ENCODE results near the gene PGLYRP1. TPM values are rescaled to one million over a fixed set of nuclear protein-coding genes. Genes with fewer than 3 reads are reported as not detected.

The PGLYRP1 gene
- total RNA-seq, 5 donors from 2014 or later (not counting 1 experiment from before 2014, with no cell fraction given), result not detected

DNA sequence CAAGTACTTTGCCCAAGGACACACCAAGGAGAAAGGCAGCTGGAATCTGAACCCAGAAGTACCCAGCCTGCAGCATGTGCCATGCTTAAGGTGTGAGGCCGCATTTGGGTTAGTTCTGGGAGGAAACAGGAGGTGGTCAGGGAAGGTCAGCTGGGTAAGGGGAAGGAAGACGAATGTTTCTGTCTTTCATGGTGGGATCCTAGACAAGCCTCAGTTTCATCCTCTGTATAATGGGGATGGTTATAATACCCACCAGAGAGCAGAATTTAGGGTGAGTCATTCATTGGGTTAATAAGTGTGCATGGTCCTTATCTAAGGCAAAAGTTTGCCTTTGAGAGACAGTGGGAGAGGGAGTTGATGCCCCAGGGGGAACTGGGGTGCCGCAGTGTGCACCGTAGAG is 24.0 kb downstream of the PGLYRP1 start:
- H3K9me3 ChIP-seq, result no peaks in the 10 kb centered on the region
- peaks cover 0 to 4% of the 10 kb centered on the region in 2 experiments for H3K27me3 ChIP-seq (replicated peaks in 1 of 2; ENCODE audit: control insufficient read depth in 2 of 2, extremely low read depth in 1 of 2, insufficient read depth in 2 of 2, low read length in 1 of 2)
- Mint-ChIP-seq H3K27me3 (peaks cover 0 to 2% of the 10 kb centered on the region in 2 donors), H3K4me1 (peaks cover 23 to 35% (median 30%) of the 10 kb centered on the region in 3 donors), H3K9me3 (no peaks in the 10 kb centered on the region), H3K4me3 (peak overlapping the region in 1 of 3 donors; percentile 82), H3K36me3 (peaks cover 10% of the 10 kb centered on the region), H3K27ac (peak overlapping the region in 1 of 2 donors; percentile 75)
- DNase-seq, result no peak
- peaks cover 12 to 42% of the 10 kb centered on the region in 2 experiments for H3K4me1 ChIP-seq (ENCODE audit: control insufficient read depth in 1 of 2, extremely low read depth in 1 of 2, insufficient read depth in 2 of 2, low read length in 2 of 2)
- ChIA-PET CTCF (no interaction called here), POLR2A (no interaction called here)
- ATAC-seq (replicated peaks in 1 of 4), result no peak
- H3K36me3 ChIP-seq (ENCODE audit: control insufficient read depth in 2 of 2, extremely low read depth in 1 of 2, insufficient read depth in 1 of 2, low read length in 1 of 2), result no peaks in the 10 kb centered on the region
- H3K27ac ChIP-seq (ENCODE audit: low read length), result no peak overlapping the region
- 90% methylated on average over 4 of the region's 4 CpGs for WGBS (ENCODE audit: insufficient coverage)
- H3K4me3 ChIP-seq (ENCODE audit: control insufficient read depth in 1 of 2, extremely low read depth in 1 of 2, low read length in 1 of 2), result no peak overlapping the region

DNA sequence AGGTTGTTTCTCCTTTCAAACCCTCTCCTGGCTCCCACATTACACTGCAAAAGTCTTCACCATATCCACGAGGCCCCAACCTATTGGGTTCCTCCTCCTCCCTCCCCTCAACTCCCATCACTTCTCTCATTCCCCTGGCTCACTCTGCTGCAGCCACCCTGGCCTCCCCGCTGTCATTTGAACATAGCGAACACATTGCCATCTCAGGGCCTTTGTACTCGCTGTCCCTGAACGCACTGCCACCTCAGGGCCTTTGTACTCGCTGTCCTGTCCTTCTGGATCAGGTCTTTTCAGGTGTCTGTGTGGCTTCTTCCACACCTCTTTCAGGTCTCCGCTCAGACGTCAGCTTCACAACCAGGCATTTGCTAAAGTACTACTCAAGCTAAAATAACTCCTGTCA is 25.9 kb downstream of the PGLYRP1 start:
- H3K9me3 ChIP-seq, result no peaks in the 10 kb centered on the region
- Mint-ChIP-seq H3K27me3 (peaks cover 0 to 2% of the 10 kb centered on the region in 2 donors), H3K4me3 (no peak overlapping the region), H3K27ac (peak overlapping the region in 1 of 2 donors; percentile 8), H3K4me1 (peaks cover 23 to 35% (median 30%) of the 10 kb centered on the region in 3 donors), H3K9me3 (no peaks in the 10 kb centered on the region), H3K36me3 (peaks cover 10% of the 10 kb centered on the region)
- no peaks in the 10 kb centered on the region for H3K36me3 ChIP-seq (ENCODE audit: control insufficient read depth in 2 of 2, extremely low read depth in 1 of 2, insufficient read depth in 1 of 2, low read length in 1 of 2)
- POLR2A ChIA-PET, result no interaction called here
- H3K27ac ChIP-seq (ENCODE audit: low read length), result no peak overlapping the region
- no peak for DNase-seq
- peaks cover 12 to 42% of the 10 kb centered on the region in 2 experiments for H3K4me1 ChIP-seq (ENCODE audit: control insufficient read depth in 1 of 2, extremely low read depth in 1 of 2, insufficient read depth in 2 of 2, low read length in 2 of 2)
- ATAC-seq (replicated peaks in 1 of 4), result no peak
- CTCF ChIA-PET, result interaction anchor here in 1 of 2 donors (0.7 kb wide), 1 partner anchor 1344 kb away, joined by 4 read pairs; no protein-coding TSS in a partner anchor
- whole genome bisulfite sequencing (ENCODE audit: insufficient coverage), result 78% methylated on average over 7 of the region's 8 CpGs
- H3K27me3 ChIP-seq (replicated peaks in 1 of 2; ENCODE audit: control insufficient read depth in 2 of 2, extremely low read depth in 1 of 2, insufficient read depth in 2 of 2, low read length in 1 of 2), result peaks cover 0 to 4% of the 10 kb centered on the region in 2 experiments
- H3K4me3 ChIP-seq (ENCODE audit: control insufficient read depth in 1 of 2, extremely low read depth in 1 of 2, low read length in 1 of 2), result no peak overlapping the region

DNA sequence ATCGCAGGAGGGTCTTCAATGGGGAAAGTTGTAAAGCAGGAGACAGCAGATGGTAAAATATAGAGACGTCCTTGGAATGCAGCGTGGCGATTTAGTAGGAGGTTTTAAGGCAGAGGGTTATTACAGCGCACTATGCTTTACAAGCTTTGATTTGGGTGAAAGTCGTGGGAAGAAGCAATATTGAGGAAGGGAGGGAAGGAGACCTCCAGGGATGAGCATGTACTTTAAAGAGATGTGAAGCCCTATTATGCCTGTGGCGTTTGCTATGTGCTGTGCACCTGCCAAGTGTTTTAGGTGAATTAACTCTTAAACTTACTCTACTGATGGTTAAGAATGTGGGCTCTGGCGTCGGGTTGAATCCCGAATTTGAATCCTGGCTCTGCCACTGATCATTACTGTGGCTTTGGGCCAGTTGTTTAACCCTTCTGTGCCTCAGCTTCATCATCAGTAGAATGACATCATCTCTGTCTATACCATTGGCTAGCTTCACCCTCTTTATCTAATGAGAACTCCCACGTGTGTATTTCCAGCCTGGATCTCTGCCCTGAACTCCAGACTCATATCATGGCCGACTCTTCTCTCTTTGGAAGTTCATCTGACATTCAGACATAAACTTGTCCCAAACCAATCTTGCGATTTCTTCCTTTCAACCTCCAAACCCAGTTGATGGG is 27.0 kb downstream of the PGLYRP1 start:
- no peaks in the 10 kb centered on the region for H3K9me3 ChIP-seq
- H3K4me1 ChIP-seq (ENCODE audit: control insufficient read depth in 1 of 2, extremely low read depth in 1 of 2, insufficient read depth in 2 of 2, low read length in 2 of 2), result peaks cover 12 to 35% of the 10 kb centered on the region in 2 experiments
- no peak overlapping the region for H3K4me3 Mint-ChIP-seq
- peaks cover 0 to 4% of the 10 kb centered on the region in 2 experiments for H3K27me3 ChIP-seq (replicated peaks in 1 of 2; ENCODE audit: control insufficient read depth in 2 of 2, extremely low read depth in 1 of 2, insufficient read depth in 2 of 2, low read length in 1 of 2)
- DNase-seq (no peak), ATAC-seq (replicated peaks in 1 of 4) (no peak)
- H3K36me3 ChIP-seq (ENCODE audit: control insufficient read depth in 2 of 2, extremely low read depth in 1 of 2, insufficient read depth in 1 of 2, low read length in 1 of 2), result no peaks in the 10 kb centered on the region
- CTCF ChIA-PET, result interaction anchor here (0.7 to 1.8 kb wide), 4 partner anchors 14 to 1342 kb away, joined by 3 to 7 read pairs (median 4); partner anchors contain the start of genes MYPOP (in 1 of the 2) and SYMPK (in 1 of the 2)
- peaks cover 22 to 28% (median 24%) of the 10 kb centered on the region in 3 donors for H3K4me1 Mint-ChIP-seq
- peaks cover 0 to 2% of the 10 kb centered on the region in 2 donors for H3K27me3 Mint-ChIP-seq
- H3K36me3 Mint-ChIP-seq, result peaks cover 10% of the 10 kb centered on the region
- no peak overlapping the region for H3K27ac Mint-ChIP-seq
- peak overlapping the region; percentile 70 for H3K27ac ChIP-seq (ENCODE audit: low read length)
- H3K4me3 ChIP-seq (ENCODE audit: control insufficient read depth in 1 of 2, extremely low read depth in 1 of 2, low read length in 1 of 2), result peak overlapping the region; percentile 90 to 91
- POLR2A ChIA-PET, result no interaction called here
- WGBS (ENCODE audit: insufficient coverage), result 9% methylated on average over 7 of the region's 13 CpGs
- no peaks in the 10 kb centered on the region for H3K9me3 Mint-ChIP-seq

GRCh38 chr19:45994998-45995714 is 27.7 kb downstream of the PGLYRP1 start, which contains the start of gene CCDC61:
Gene CCDC61 (plus strand): TSS chr19:45995467. CDS start chr19:46003019, 7,552 bp downstream.
- H3K4me3 Mint-ChIP-seq, result peak within 1 kb of the TSS in 1 of 3 donors; percentile 35
- peaks cover 5 to 9% of the 10 kb centered on the region in 2 donors for H3K27me3 Mint-ChIP-seq
- ATAC-seq (replicated peaks in 1 of 4), result peak; percentile 93 to 96 (median 95)
- H3K27ac ChIP-seq (ENCODE audit: low read length), result peak within 1 kb of the TSS; percentile 70
- H3K36me3 ChIP-seq (ENCODE audit: control insufficient read depth in 2 of 2, extremely low read depth in 1 of 2, insufficient read depth in 1 of 2, low read length in 1 of 2), result no peaks in the 10 kb centered on the region
- peak within 1 kb of the TSS; percentile 90 to 91 for H3K4me3 ChIP-seq (ENCODE audit: control insufficient read depth in 1 of 2, extremely low read depth in 1 of 2, low read length in 1 of 2)
- ChIA-PET CTCF (interaction anchor here (0.6 to 1.8 kb wide), 6 partner anchors 14 to 226 kb away, joined by 3 to 7 read pairs (median 4); partner anchors contain the start of genes MYPOP (in 1 of the 2), SIX5 (in 1 of the 2) and SYMPK (in 1 of the 2)), POLR2A (interaction anchor here in 1 of 2 donors (0.6 kb wide), 1 partner anchor 22 kb away, joined by 3 read pairs; no protein-coding TSS in a partner anchor)
- peaks cover 15 to 22% (median 17%) of the 10 kb centered on the region in 3 donors for H3K4me1 Mint-ChIP-seq
- H3K4me1 ChIP-seq (ENCODE audit: control insufficient read depth in 1 of 2, extremely low read depth in 1 of 2, insufficient read depth in 2 of 2, low read length in 2 of 2), result peaks cover 9 to 28% of the 10 kb centered on the region in 2 experiments
- H3K36me3 Mint-ChIP-seq, result peaks cover 10% of the 10 kb centered on the region
- no peaks in the 10 kb centered on the region for H3K9me3 Mint-ChIP-seq
- H3K27me3 ChIP-seq (replicated peaks in 1 of 2; ENCODE audit: control insufficient read depth in 2 of 2, extremely low read depth in 1 of 2, insufficient read depth in 2 of 2, low read length in 1 of 2), result no peaks in the 10 kb centered on the region
- no peaks in the 10 kb centered on the region for H3K9me3 ChIP-seq
- DNase-seq, result peak; percentile 89 to 98 (median 94)
- 0% methylated on average over 13 of the region's 34 CpGs for WGBS (ENCODE audit: insufficient coverage)
- H3K27ac Mint-ChIP-seq, result no peak within 1 kb of the TSS

- ATAC-seq (replicated peaks in 1 of 4) (peak in 3 of 4 experiments; percentile 4 to 10 (median 8)), DNase-seq (no peak)
- Mint-ChIP-seq H3K4me1 (peaks cover 10 to 15% (median 11%) of the 10 kb centered on the region in 3 donors), H3K36me3 (peaks cover 10% of the 10 kb centered on the region), H3K4me3 (peak overlapping the region in 1 of 3 donors; percentile 35), H3K27ac (no peak overlapping the region), H3K27me3 (peaks cover 10 to 12% of the 10 kb centered on the region in 2 donors), H3K9me3 (no peaks in the 10 kb centered on the region)
- Histone ChIP-seq H3K36me3 (ENCODE audit: control insufficient read depth in 2 of 2, extremely low read depth in 1 of 2, insufficient read depth in 1 of 2, low read length in 1 of 2) (no peaks in the 10 kb centered on the region), H3K27ac (ENCODE audit: low read length) (no peak overlapping the region), H3K4me3 (ENCODE audit: control insufficient read depth in 1 of 2, extremely low read depth in 1 of 2, low read length in 1 of 2) (peak overlapping the region; percentile 42 to 47), H3K27me3 (replicated peaks in 1 of 2; ENCODE audit: control insufficient read depth in 2 of 2, extremely low read depth in 1 of 2, insufficient read depth in 2 of 2, low read length in 1 of 2) (peaks cover 0 to under 1% of the 10 kb centered on the region in 2 experiments), H3K4me1 (ENCODE audit: control insufficient read depth in 1 of 2, extremely low read depth in 1 of 2, insufficient read depth in 2 of 2, low read length in 2 of 2) (peaks cover 9 to 22% of the 10 kb centered on the region in 2 experiments), H3K9me3 (no peaks in the 10 kb centered on the region)
- CTCF ChIA-PET, result interaction anchor here (0.6 to 1.8 kb wide), 6 partner anchors 13 to 225 kb away, joined by 3 to 7 read pairs (median 4); partner anchors contain the start of genes MYPOP (in 1 of the 2), SIX5 (in 1 of the 2) and SYMPK (in 1 of the 2)
- WGBS (ENCODE audit: insufficient coverage), result 0% methylated on average over 2 of the region's 8 CpGs
- POLR2A ChIA-PET, result interaction anchor here in 1 of 2 donors (0.6 kb wide), 1 partner anchor 22 kb away, joined by 3 read pairs; no protein-coding TSS in a partner anchor
Measured at GRCh38 chr19:45994456-45994997, 28.3 kb downstream of the PGLYRP1 start.

All from T-cell (primary cell).